Calu3 (cell line): ENCODE data around the gene GRK6. TPM values are rescaled to one million over a fixed set of nuclear protein-coding genes. Genes with fewer than 3 reads are reported as not detected.

Source experiments
- BruUV-seq: library from RNA; stranded (reverse); fragments of 400-500 nt; replicated peaks from 2 replicates; lab custom pipeline; 2021; lab: Mats Ljungman, UMichigan
- CTCF ChIA-PET: fragments of 300-600 bp; sonication (Branson Sonifier 250); formaldehyde crosslinking; loops from one replicate; lab custom pipeline; 2022; ENCODE audit warnings: antibody characterized with exemption; lab: Charles Lee
- DNase-seq: peaks from one replicate; pipeline ENCODE4 v3.0.0; 2022
- H3K27ac Mint-ChIP-seq: one replicate; pipeline ENCODE4 v1.8.0; 2022; ENCODE audit warnings: mixed read lengths; ENCODE audit not compliant: unreplicated experiment
- H3K27me3 Mint-ChIP-seq: one replicate; pipeline ENCODE4 v1.8.0; 2022; ENCODE audit warnings: mixed read lengths; ENCODE audit not compliant: unreplicated experiment
- H3K36me3 Mint-ChIP-seq: one replicate; pipeline ENCODE4 v1.8.0; 2022; ENCODE audit warnings: mild to moderate bottlenecking, moderate library complexity, mixed read lengths; ENCODE audit not compliant: insufficient read depth, unreplicated experiment
- H3K4me1 Mint-ChIP-seq: one replicate; pipeline ENCODE4 v1.8.0; 2022; ENCODE audit warnings: mild to moderate bottlenecking, low read depth, mixed read lengths; ENCODE audit not compliant: unreplicated experiment
- H3K4me3 Mint-ChIP-seq: one replicate; pipeline ENCODE4 v1.8.0; 2022; ENCODE audit warnings: mild to moderate bottlenecking, low read depth, moderate library complexity, mixed read lengths; ENCODE audit not compliant: unreplicated experiment
- H3K9me3 Mint-ChIP-seq: one replicate; pipeline ENCODE4 v1.8.0; 2022; ENCODE audit warnings: low read depth, mixed read lengths; ENCODE audit not compliant: unreplicated experiment
- CTCF ChIP-seq: fragments of 200-600 bp; IDR thresholded peaks from one replicate; pipeline ENCODE4 v1.8.0; 2022; ENCODE audit warnings: antibody characterized with exemption; ENCODE audit not compliant: unreplicated experiment
- intact Hi-C: fragments of 100-400 bp; cut with micrococcal nuclease; formaldehyde crosslinking; loops from one replicate; pipeline ENCODE4 v1.10.0; 2022; ENCODE audit not compliant: unreplicated experiment
- total RNA-seq: library from RNA; stranded (reverse); gene quantifications from 2 replicates; pipeline ENCODE4 v1.2.3, GENCODE V29; 2022

Gene GRK6
- total RNA-seq, 1 experiment from 2014 or later: 72.6 TPM

- H3K27me3 Mint-ChIP-seq: peaks cover 12% of the 10 kb centered on the region
- no peak overlapping the region for H3K4me3 Mint-ChIP-seq
- BruUV-seq: no TSS peak
- no peak for TF ChIP-seq CTCF
- peaks cover 36% of the 10 kb centered on the region for H3K36me3 Mint-ChIP-seq
- CTCF ChIA-PET: interaction anchor here (1.5 kb wide), 2 partner anchors 19 to 21 kb away, joined by 4 to 5 read pairs; no protein-coding TSS in a partner anchor
- H3K9me3 Mint-ChIP-seq: no peaks in the 10 kb centered on the region
- H3K4me1 Mint-ChIP-seq: peaks cover 22% of the 10 kb centered on the region
- H3K27ac Mint-ChIP-seq: no peak overlapping the region
- intact Hi-C loops: no loop called here
- DNase-seq: no peak
Measured at GRCh38 chr5:177423671-177424070, 2.8 kb upstream of the GRK6 start.

DNA sequence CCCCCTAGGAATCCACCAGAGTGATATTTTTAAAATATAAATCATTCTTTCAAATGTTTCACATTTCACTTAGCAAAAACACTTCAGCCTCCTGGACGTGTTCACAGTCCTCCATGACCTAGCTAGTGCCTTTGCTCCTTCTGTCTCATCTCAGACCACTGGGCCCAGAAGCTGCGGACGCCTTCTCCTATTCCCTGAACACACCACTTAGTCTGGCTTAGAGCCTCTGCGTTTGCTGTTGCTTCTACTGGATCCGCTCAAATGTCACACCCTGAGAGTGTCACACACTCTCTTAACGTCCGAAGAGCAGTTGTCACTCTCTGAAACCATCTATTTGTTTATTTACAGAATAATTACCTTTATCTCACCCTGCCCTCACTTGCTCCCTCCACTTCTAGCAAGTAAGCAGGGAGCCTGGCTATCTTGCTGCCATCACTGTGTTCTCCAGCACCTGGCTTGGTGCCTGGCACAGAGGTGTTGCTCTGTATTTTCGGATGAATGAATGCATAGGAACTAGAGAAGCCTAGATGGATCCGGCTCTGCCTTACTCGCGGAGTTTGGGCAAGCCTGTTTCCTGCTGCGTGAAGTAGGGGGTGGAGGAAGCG, 1.2 kb upstream of the GRK6 start:
- CTCF ChIA-PET: interaction anchor here (0.6 to 3.6 kb wide), 3 partner anchors 22 to 110 kb away, joined by 3 to 33 read pairs (median 4); no protein-coding TSS in a partner anchor
- BruUV-seq: no TSS peak
- intact Hi-C loops: no loop called here
- H3K9me3 Mint-ChIP-seq: no peaks in the 10 kb centered on the region
- TF ChIP-seq CTCF: no peak
- peaks cover 34% of the 10 kb centered on the region for H3K4me1 Mint-ChIP-seq
- H3K27me3 Mint-ChIP-seq: peaks cover 12% of the 10 kb centered on the region
- peak overlapping the region; percentile 100 for H3K27ac Mint-ChIP-seq
- peaks cover 52% of the 10 kb centered on the region for H3K36me3 Mint-ChIP-seq
- peak overlapping the region; percentile 93 for H3K4me3 Mint-ChIP-seq
- DNase-seq: no peak

GRCh38 chr5:177425801-177426565, 493 bp upstream of the GRK6 start:
- Mint-ChIP-seq H3K27ac (peak overlapping the region; percentile 100), H3K27me3 (peaks cover 12% of the 10 kb centered on the region), H3K36me3 (peaks cover 59% of the 10 kb centered on the region), H3K4me1 (peaks cover 34% of the 10 kb centered on the region), H3K9me3 (no peaks in the 10 kb centered on the region), H3K4me3 (peak overlapping the region; percentile 93)
- no peak for TF ChIP-seq CTCF
- DNase-seq: peak; percentile 100
- intact Hi-C loops: no loop called here
- CTCF ChIA-PET: interaction anchor here (0.5 to 3.6 kb wide), 12 partner anchors 10 to 173 kb away, joined by 3 to 33 read pairs (median 4); no protein-coding TSS in a partner anchor
- BruUV-seq: TSS peak; percentile 94

- intact Hi-C loops: no loop called here
- Mint-ChIP-seq H3K4me3 (peak overlapping the region; percentile 93), H3K27me3 (peaks cover 12% of the 10 kb centered on the region), H3K36me3 (peaks cover 63% of the 10 kb centered on the region), H3K27ac (peak overlapping the region; percentile 100), H3K4me1 (peaks cover 34% of the 10 kb centered on the region), H3K9me3 (no peaks in the 10 kb centered on the region)
- TSS peak; percentile 75 for BruUV-seq
- CTCF ChIA-PET: interaction anchor here (1.2 to 3.6 kb wide), 6 partner anchors 10 to 99 kb away, joined by 3 to 33 read pairs (median 6); no protein-coding TSS in a partner anchor
- TF ChIP-seq CTCF: no peak
- no peak for DNase-seq
Measured at GRCh38 chr5:177427211-177427822, 841 bp downstream of the GRK6 start.
